C4-2B (cell line): ENCODE results near the gene THADA.

Experiments
- ZFX ChIP-seq: fragments of 450-650 bp; IDR thresholded peaks from 2 replicates; pipeline ENCODE4 v1.6.1; 2017
- TF ChIP-seq, protein P1 (sequence below): fragments of 450-650 bp; conservative IDR thresholded peaks from 2 replicates; pipeline ENCODE4 v1.5.1; 2017; ENCODE audit warnings: mild to moderate bottlenecking

- TF ChIP-seq, protein P1, sequence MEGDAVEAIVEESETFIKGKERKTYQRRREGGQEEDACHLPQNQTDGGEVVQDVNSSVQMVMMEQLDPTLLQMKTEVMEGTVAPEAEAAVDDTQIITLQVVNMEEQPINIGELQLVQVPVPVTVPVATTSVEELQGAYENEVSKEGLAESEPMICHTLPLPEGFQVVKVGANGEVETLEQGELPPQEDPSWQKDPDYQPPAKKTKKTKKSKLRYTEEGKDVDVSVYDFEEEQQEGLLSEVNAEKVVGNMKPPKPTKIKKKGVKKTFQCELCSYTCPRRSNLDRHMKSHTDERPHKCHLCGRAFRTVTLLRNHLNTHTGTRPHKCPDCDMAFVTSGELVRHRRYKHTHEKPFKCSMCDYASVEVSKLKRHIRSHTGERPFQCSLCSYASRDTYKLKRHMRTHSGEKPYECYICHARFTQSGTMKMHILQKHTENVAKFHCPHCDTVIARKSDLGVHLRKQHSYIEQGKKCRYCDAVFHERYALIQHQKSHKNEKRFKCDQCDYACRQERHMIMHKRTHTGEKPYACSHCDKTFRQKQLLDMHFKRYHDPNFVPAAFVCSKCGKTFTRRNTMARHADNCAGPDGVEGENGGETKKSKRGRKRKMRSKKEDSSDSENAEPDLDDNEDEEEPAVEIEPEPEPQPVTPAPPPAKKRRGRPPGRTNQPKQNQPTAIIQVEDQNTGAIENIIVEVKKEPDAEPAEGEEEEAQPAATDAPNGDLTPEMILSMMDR: no peak
- no peak for TF ChIP-seq ZFX
These were observed 159.4 kb downstream of the THADA start for GRCh38 chr2:43436431-43436830.
